ENCODE measurements around the gene PPP2R5D. TPM values are rescaled to one million over a fixed set of nuclear protein-coding genes. Genes with fewer than 3 reads are reported as not detected.

PPP2R5D gene
- 41.3 TPM for polyA plus RNA-seq (2013, experiment 1 of 2)
- 41.6 TPM for polyA plus RNA-seq (2013, experiment 2 of 2)

- Histone ChIP-seq H3K4me1 (ENCODE audit: control insufficient read depth, low read depth, low read length) (peaks cover 2% of the 10 kb centered on the region), H2BK15ac (replicated peaks; ENCODE audit: low read depth) (no peak within 1 kb of the TSS), H3K18ac (ENCODE audit: low read length) (peak within 1 kb of the TSS; percentile 62), H3K79me1 (ENCODE audit: low read length) (peaks cover 11% of the 10 kb centered on the region), H3K9ac (ENCODE audit: low read length) (peak within 1 kb of the TSS; percentile 90), H4K8ac (ENCODE audit: low read depth, low read length) (no peak within 1 kb of the TSS), H3K4ac (ENCODE audit: low read depth, low read length) (no peak within 1 kb of the TSS), H3K4me3 (ENCODE audit: low read length) (peak within 1 kb of the TSS; percentile 79), H3K56ac (ENCODE audit: low read length) (peak within 1 kb of the TSS; percentile 94), H3K27me3 (ENCODE audit: insufficient read depth, low read length, poor library complexity) (no peaks in the 10 kb centered on the region), H2BK120ac (ENCODE audit: low read depth, low read length) (no peak within 1 kb of the TSS), H2AK5ac (ENCODE audit: low read length) (peak within 1 kb of the TSS; percentile 71), H4K5ac (ENCODE audit: low read length) (peak within 1 kb of the TSS; percentile 9), H3K23ac (ENCODE audit: low read length) (no peak within 1 kb of the TSS), H3K36me3 (ENCODE audit: control insufficient read depth, insufficient read depth, low read length) (no peaks in the 10 kb centered on the region), H3K4me2 (ENCODE audit: low read length) (peak within 1 kb of the TSS; percentile 96), H2BK5ac (ENCODE audit: low read length) (peak within 1 kb of the TSS; percentile 71), H3K27ac (ENCODE audit: low read depth, low read length) (peak within 1 kb of the TSS; percentile 56), H3K79me2 (ENCODE audit: control insufficient read depth, insufficient read depth, low read length) (peaks cover 5% of the 10 kb centered on the region)
- WGBS (ENCODE audit: extremely low coverage, insufficient coverage, low lambda C conversion rate): no CpG with 5 or more reads among the region's 59 CpGs
- DNase-seq: peak; percentile 100
These were observed at the start of gene PPP2R5D for GRCh38 chr6:42984001-42984923. Gene PPP2R5D, plus strand, starts transcription at chr6:42984570. Its CDS starts 108 bp downstream, at chr6:42984678.

- Histone ChIP-seq H3K79me2 (ENCODE audit: control insufficient read depth, insufficient read depth, low read length) (peaks cover 28% of the 10 kb centered on the region), H2BK15ac (replicated peaks; ENCODE audit: low read depth) (no peak overlapping the region), H3K56ac (ENCODE audit: low read length) (no peak overlapping the region), H2BK5ac (ENCODE audit: low read length) (no peak overlapping the region), H3K4me2 (ENCODE audit: low read length) (no peak overlapping the region), H2AK5ac (ENCODE audit: low read length) (no peak overlapping the region), H3K36me3 (ENCODE audit: control insufficient read depth, insufficient read depth, low read length) (peaks cover 6% of the 10 kb centered on the region), H3K18ac (ENCODE audit: low read length) (no peak overlapping the region), H3K9ac (ENCODE audit: low read length) (no peak overlapping the region), H2BK120ac (ENCODE audit: low read depth, low read length) (no peak overlapping the region), H3K79me1 (ENCODE audit: low read length) (peaks cover 16% of the 10 kb centered on the region), H3K27ac (ENCODE audit: low read depth, low read length) (no peak overlapping the region), H3K4ac (ENCODE audit: low read depth, low read length) (no peak overlapping the region), H4K5ac (ENCODE audit: low read length) (no peak overlapping the region), H3K4me3 (ENCODE audit: low read length) (no peak overlapping the region), H3K4me1 (ENCODE audit: control insufficient read depth, low read depth, low read length) (peaks cover 2% of the 10 kb centered on the region), H4K8ac (ENCODE audit: low read depth, low read length) (no peak overlapping the region), H3K23ac (ENCODE audit: low read length) (no peak overlapping the region), H3K27me3 (ENCODE audit: insufficient read depth, low read length, poor library complexity) (no peaks in the 10 kb centered on the region)
- no peak for DNase-seq
- WGBS (ENCODE audit: extremely low coverage, insufficient coverage, low lambda C conversion rate): no CpG with 5 or more reads among the region's 7 CpGs
These were observed 49.0 kb upstream of the PPP2R5D start for GRCh38 chr6:42935322-42935721.

- no peak for DNase-seq
- Histone ChIP-seq H3K4me1 (ENCODE audit: control insufficient read depth, low read depth, low read length) (no peaks in the 10 kb centered on the region), H3K9ac (ENCODE audit: low read length) (no peak overlapping the region), H2BK5ac (ENCODE audit: low read length) (no peak overlapping the region), H2BK15ac (replicated peaks; ENCODE audit: low read depth) (no peak overlapping the region), H3K56ac (ENCODE audit: low read length) (no peak overlapping the region), H4K8ac (ENCODE audit: low read depth, low read length) (no peak overlapping the region), H3K79me1 (ENCODE audit: low read length) (peaks cover 13% of the 10 kb centered on the region), H2BK120ac (ENCODE audit: low read depth, low read length) (no peak overlapping the region), H3K4me2 (ENCODE audit: low read length) (no peak overlapping the region), H3K79me2 (ENCODE audit: control insufficient read depth, insufficient read depth, low read length) (peaks cover 18% of the 10 kb centered on the region), H3K4me3 (ENCODE audit: low read length) (no peak overlapping the region), H3K27ac (ENCODE audit: low read depth, low read length) (no peak overlapping the region), H3K18ac (ENCODE audit: low read length) (no peak overlapping the region), H2AK5ac (ENCODE audit: low read length) (no peak overlapping the region), H3K23ac (ENCODE audit: low read length) (no peak overlapping the region), H4K5ac (ENCODE audit: low read length) (no peak overlapping the region), H3K36me3 (ENCODE audit: control insufficient read depth, insufficient read depth, low read length) (peaks cover 6% of the 10 kb centered on the region), H3K4ac (ENCODE audit: low read depth, low read length) (no peak overlapping the region), H3K27me3 (ENCODE audit: insufficient read depth, low read length, poor library complexity) (no peaks in the 10 kb centered on the region)
- WGBS (ENCODE audit: extremely low coverage, insufficient coverage, low lambda C conversion rate): no CpG with 5 or more reads among the region's 11 CpGs
These were observed 48.0 kb upstream of the PPP2R5D start for GRCh38 chr6:42936398-42936797.

- Histone ChIP-seq H3K79me2 (ENCODE audit: control insufficient read depth, insufficient read depth, low read length) (peaks cover 9% of the 10 kb centered on the region), H4K5ac (ENCODE audit: low read length) (no peak overlapping the region), H2BK5ac (ENCODE audit: low read length) (no peak overlapping the region), H3K4ac (ENCODE audit: low read depth, low read length) (no peak overlapping the region), H3K9ac (ENCODE audit: low read length) (no peak overlapping the region), H2BK120ac (ENCODE audit: low read depth, low read length) (no peak overlapping the region), H2AK5ac (ENCODE audit: low read length) (no peak overlapping the region), H3K18ac (ENCODE audit: low read length) (no peak overlapping the region), H3K79me1 (ENCODE audit: low read length) (peaks cover 9% of the 10 kb centered on the region), H3K4me3 (ENCODE audit: low read length) (no peak overlapping the region), H4K8ac (ENCODE audit: low read depth, low read length) (no peak overlapping the region), H3K27me3 (ENCODE audit: insufficient read depth, low read length, poor library complexity) (no peaks in the 10 kb centered on the region), H3K56ac (ENCODE audit: low read length) (no peak overlapping the region), H3K36me3 (ENCODE audit: control insufficient read depth, insufficient read depth, low read length) (peaks cover 6% of the 10 kb centered on the region), H2BK15ac (replicated peaks; ENCODE audit: low read depth) (no peak overlapping the region), H3K4me1 (ENCODE audit: control insufficient read depth, low read depth, low read length) (no peaks in the 10 kb centered on the region), H3K27ac (ENCODE audit: low read depth, low read length) (no peak overlapping the region), H3K23ac (ENCODE audit: low read length) (no peak overlapping the region), H3K4me2 (ENCODE audit: low read length) (no peak overlapping the region)
- no peak for DNase-seq
- no CpG with 5 or more reads among the region's 13 CpGs for WGBS (ENCODE audit: extremely low coverage, insufficient coverage, low lambda C conversion rate)
These were observed 46.6 kb upstream of the PPP2R5D start for GRCh38 chr6:42937548-42938427.

GRCh38 chr6:42938428-42938796 lies 46.0 kb upstream of the PPP2R5D start:
- no peak for DNase-seq
- WGBS (ENCODE audit: extremely low coverage, insufficient coverage, low lambda C conversion rate): no CpG with 5 or more reads among the region's 5 CpGs
- Histone ChIP-seq H3K27ac (ENCODE audit: low read depth, low read length) (no peak overlapping the region), H2AK5ac (ENCODE audit: low read length) (no peak overlapping the region), H2BK15ac (replicated peaks; ENCODE audit: low read depth) (no peak overlapping the region), H4K5ac (ENCODE audit: low read length) (no peak overlapping the region), H3K18ac (ENCODE audit: low read length) (no peak overlapping the region), H3K23ac (ENCODE audit: low read length) (no peak overlapping the region), H4K8ac (ENCODE audit: low read depth, low read length) (no peak overlapping the region), H3K4me1 (ENCODE audit: control insufficient read depth, low read depth, low read length) (no peaks in the 10 kb centered on the region), H3K56ac (ENCODE audit: low read length) (no peak overlapping the region), H3K79me1 (ENCODE audit: low read length) (peaks cover 7% of the 10 kb centered on the region), H2BK5ac (ENCODE audit: low read length) (no peak overlapping the region), H3K9ac (ENCODE audit: low read length) (no peak overlapping the region), H3K4ac (ENCODE audit: low read depth, low read length) (no peak overlapping the region), H3K4me3 (ENCODE audit: low read length) (no peak overlapping the region), H3K4me2 (ENCODE audit: low read length) (no peak overlapping the region), H3K27me3 (ENCODE audit: insufficient read depth, low read length, poor library complexity) (no peaks in the 10 kb centered on the region), H2BK120ac (ENCODE audit: low read depth, low read length) (no peak overlapping the region), H3K36me3 (ENCODE audit: control insufficient read depth, insufficient read depth, low read length) (peaks cover 6% of the 10 kb centered on the region), H3K79me2 (ENCODE audit: control insufficient read depth, insufficient read depth, low read length) (peaks cover 4% of the 10 kb centered on the region)
